ENCODE measurements around the gene XIRP2. TPM values are rescaled to one million over a fixed set of nuclear protein-coding genes. Genes with fewer than 3 reads are reported as not detected.

XIRP2 gene
- total and polyA plus RNA-seq, 2 of the 8 experiments (the other 6 are each of a cell fraction or from before 2014, with no cell fraction given): 0.11 TPM; not detected in 1

DNA sequence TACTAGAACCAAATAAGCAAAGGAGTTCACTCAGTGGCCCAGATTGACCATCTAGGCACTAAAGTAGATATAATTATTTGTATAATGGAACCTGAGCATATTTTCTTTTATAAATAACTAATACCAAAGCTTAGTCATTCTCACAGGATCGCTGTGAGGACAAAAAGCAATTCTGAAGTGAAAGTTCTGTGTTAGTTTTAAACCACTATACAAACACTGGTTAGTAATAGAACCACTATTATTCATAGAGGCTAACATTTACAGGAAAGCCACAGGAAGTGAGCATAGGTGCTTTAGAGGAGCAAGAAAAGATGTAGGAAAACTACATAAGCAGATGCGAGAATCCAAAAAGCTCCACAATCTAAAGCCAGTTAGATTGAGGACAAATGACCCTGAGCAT is 364.7 kb downstream of the XIRP2 start:
- no peak overlapping the region for H3K23ac ChIP-seq (ENCODE audit: insufficient read length)
- H3K56ac ChIP-seq (replicated peaks; ENCODE audit: insufficient read length, low read depth, low read length): no peak overlapping the region
- H3K4me1 ChIP-seq (replicated peaks in 1 of 4; ENCODE audit: control insufficient read depth in 3 of 4, insufficient read depth in 4 of 4, low read length in 3 of 4): peaks cover 0 to 2% (median 0%) of the 10 kb centered on the region in 4 experiments; a peak in 1 of 7 replicates
- no peak overlapping the region for H3K27ac ChIP-seq (ENCODE audit: low read depth, low read length)
- H3K4ac ChIP-seq (replicated peaks; ENCODE audit: insufficient read length, low read depth, low read length): no peak overlapping the region
- H3K14ac ChIP-seq (ENCODE audit: insufficient read length): no peak overlapping the region
- H3K4me2 ChIP-seq (ENCODE audit: insufficient read depth in 1 of 2, low read depth in 2 of 2, low read length in 2 of 2): no peak overlapping the region
- H4K20me1 ChIP-seq (replicated peaks in 1 of 2; ENCODE audit: control insufficient read depth in 1 of 2, insufficient read depth in 2 of 2, low read length in 2 of 2): no peaks in the 10 kb centered on the region
- H2BK12ac ChIP-seq (ENCODE audit: low read depth, low read length): no peak overlapping the region
- no peak overlapping the region for H3K4me3 ChIP-seq (ENCODE audit: extremely low read depth in 1 of 4, insufficient read depth in 2 of 4, low read depth in 3 of 4, low read length in 4 of 4)
- H4K5ac ChIP-seq (ENCODE audit: insufficient read length, low read depth, low read length): no peak overlapping the region
- FAIRE-seq (no peak), DNase-seq (ENCODE audit: low read depth in 1 of 2, low spot score in 2 of 2) (no peak)
- H3K9me3 ChIP-seq (ENCODE audit: insufficient read depth in 2 of 2, low read depth in 1 of 2, low read length in 1 of 2): no peaks in the 10 kb centered on the region
- no peak overlapping the region for H3K18ac ChIP-seq (ENCODE audit: extremely low read depth, low read length)
- no peaks in the 10 kb centered on the region for H3K79me1 ChIP-seq (ENCODE audit: low read depth, low read length)
- no peaks in the 10 kb centered on the region for H3K27me3 ChIP-seq (replicated peaks in 1 of 4; ENCODE audit: control insufficient read depth in 3 of 4, extremely low read depth in 1 of 4, insufficient read depth in 3 of 4, low read length in 3 of 4)
- H3K36me3 ChIP-seq (ENCODE audit: control insufficient read depth in 2 of 4, insufficient read depth in 4 of 4, low read length in 3 of 4): no peaks in the 10 kb centered on the region
- H3K79me2 ChIP-seq (ENCODE audit: control insufficient read depth in 1 of 2, insufficient read depth in 2 of 2, low read length in 2 of 2): no peaks in the 10 kb centered on the region
- no peak overlapping the region for H2BK15ac ChIP-seq (ENCODE audit: low read length)
- H2BK5ac ChIP-seq (ENCODE audit: low read depth, low read length): no peak overlapping the region
- H2AFZ ChIP-seq (ENCODE audit: low read length): no peak overlapping the region
- H2AK5ac ChIP-seq (ENCODE audit: low read depth, low read length): no peak overlapping the region
- no peak overlapping the region for H4K91ac ChIP-seq (replicated peaks; ENCODE audit: insufficient read length, low read length)
- H2BK20ac ChIP-seq (ENCODE audit: low read length): no peak overlapping the region
- no peaks in the 10 kb centered on the region for H3K23me2 ChIP-seq (ENCODE audit: low read depth, low read length)
- no peak overlapping the region for H2BK120ac ChIP-seq (replicated peaks; ENCODE audit: low read depth, low read length)
- ChIA-PET POLR2A (ENCODE audit: partially characterized antibody) (no interaction called here), CTCF (ENCODE audit: partially characterized antibody) (interaction anchor here (0.9 to 1.8 kb wide), 2 partner anchors 11 to 19 kb away, joined by 3 to 4 read pairs; no protein-coding TSS in a partner anchor)
- WGBS, 2 experiments (ENCODE audit: extremely low coverage in 1 of 2, insufficient coverage in 1 of 2, insufficient read length in 1 of 2, insufficient replicate concordance in 2 of 2, low coverage in 1 of 2, low lambda C conversion rate in 2 of 2, missing lambda C conversion rate in 1 of 2): 88% methylated on average over 2 of the region's 2 CpGs; no CpG with 5 or more reads in 1 of the 2 experiments
- H4K8ac ChIP-seq (ENCODE audit: extremely low read depth, insufficient read depth, low read length): no peak overlapping the region
- no peak overlapping the region for H3K9ac ChIP-seq (replicated peaks in 1 of 4; ENCODE audit: extremely low read depth in 1 of 4, low read depth in 3 of 4, low read length in 3 of 4)
- TF ChIP-seq TCF12 (IDR thresholded peaks at IDR 0.05; ENCODE audit: low read depth, low read length) (no peak), CBX5 (IDR thresholded peaks at IDR 0.05; ENCODE audit: low read depth, low read length) (no peak), GTF2F1 (IDR thresholded peaks at IDR 0.05; ENCODE audit: borderline replicate concordance, low read depth, low read length) (no peak)

Data from H1 (cell line).